Right lobe of liver (tissue), 4 donors: ENCODE results near the gene BEND7.

Experiments
- CTCF ChIP-seq, 4 donors: fragments of 200-600 bp in 3 of 4; fragments of 450-650 bp in 1 of 4; IDR thresholded peaks; one replicate each; pipeline versions ENCODE4 v1.5.1 to v1.8.0; 2016 to 2022; ENCODE audit warnings: antibody characterized with exemption in 4 of 4, mild to moderate bottlenecking in 2 of 4
- POLR2A ChIP-seq: fragments of 450-650 bp; IDR thresholded peaks from one replicate; pipeline ENCODE4 v1.6.1; 2017; ENCODE audit warnings: antibody characterized with exemption, mild to moderate bottlenecking
- donor health status: DM: no; HTN: no; CAD: no.
- donor health status: DM: no; HTN: no; CAD: no.
- donor health status: DM: no; HTN: yes; CAD: no.

- no peak for TF ChIP-seq CTCF (IDR thresholded peaks at IDR 0.05)
- no peak for TF ChIP-seq POLR2A
These were observed 37.0 kb downstream of the BEND7 start for GRCh38 chr10:13491747-13492360.
